Posterior vena cava (tissue), 2 donors: ENCODE results near the gene CLEC16A. TPM values are rescaled to one million over a fixed set of nuclear protein-coding genes. Genes with fewer than 3 reads are reported as not detected.

Experiments used
- DNase-seq: peaks from one replicate; pipeline ENCODE4 v3.0.0-alpha.2; 2020; ENCODE audit warnings: low spot score
- intact Hi-C, 2 donors: fragments of 100-400 bp; cut with DNase I; formaldehyde crosslinking; loops; one replicate each; pipeline versions ENCODE4 v1.14.1 to v1.14.2; 2022 to 2023
- total RNA-seq, 2 donors: library from RNA; stranded (reverse); fragmentation: NEBNext Ultra II Directional; extraction: Animal tissue kit (Norgen Biotek cat#: 25700); gene quantifications; one replicate each; pipeline ENCODE4 v1.2.1, GENCODE V29; 2021
- donor health status: DM: yes; HTN: yes; CAD: no.
- donor health status: DM: yes; HTN: yes; CAD: no.

The CLEC16A gene
- total RNA-seq, 2 donors from 2014 or later = 19.4 to 20.1 TPM

GRCh38 chr16:11200592-11200991, 256.2 kb downstream of the CLEC16A start:
- intact Hi-C loops = no loop called here
- DNase-seq = no peak

GRCh38 chr16:11201498-11202259, 257.3 kb downstream of the CLEC16A start:
- intact Hi-C loops = no loop called here
- DNase-seq = no peak

GRCh38 chr16:11202260-11203091, 258.1 kb downstream of the CLEC16A start:
- intact Hi-C loops = no loop called here
- no peak for DNase-seq

GRCh38 chr16:11203111-11203623, 258.8 kb downstream of the CLEC16A start:
- intact Hi-C loops = no loop called here

GRCh38 chr16:11204513-11205047, 260.2 kb downstream of the CLEC16A start:
- intact Hi-C loops = no loop called here
- DNase-seq = no peak

More at GRCh38 chr16:11203111-11203623, 258.8 kb downstream of the CLEC16A start:
- DNase-seq = no peak

- intact Hi-C loops = no loop called here
- DNase-seq = no peak
Measured at GRCh38 chr16:11205065-11205699, 260.8 kb downstream of the CLEC16A start.

GRCh38 chr16:11205754-11206581, 261.6 kb downstream of the CLEC16A start:
- no peak for DNase-seq
- intact Hi-C loops = no loop called here

GRCh38 chr16:11207646-11208045, 263.3 kb downstream of the CLEC16A start:
- DNase-seq = no peak
- intact Hi-C loops = no loop called here

- DNase-seq = no peak
- intact Hi-C loops = no loop called here
Measured at GRCh38 chr16:11208916-11209665, 264.7 kb downstream of the CLEC16A start.

- intact Hi-C loops = no loop called here
- no peak for DNase-seq
Measured at GRCh38 chr16:11210260-11210659, 265.9 kb downstream of the CLEC16A start.

GRCh38 chr16:11211061-11211976, 267.0 kb downstream of the CLEC16A start:
- DNase-seq = no peak
- intact Hi-C loops = no loop called here

- intact Hi-C loops = no loop called here
- no peak for DNase-seq
Measured at GRCh38 chr16:11211977-11212797, 267.8 kb downstream of the CLEC16A start.

- intact Hi-C loops = no loop called here
- no peak for DNase-seq
Measured at GRCh38 chr16:11212798-11213196, 268.4 kb downstream of the CLEC16A start.

- DNase-seq = no peak
- intact Hi-C loops = no loop called here
Measured at GRCh38 chr16:11213373-11213772, 269.0 kb downstream of the CLEC16A start.

GRCh38 chr16:11213799-11214198, 269.4 kb downstream of the CLEC16A start:
- DNase-seq = no peak
- intact Hi-C loops = no loop called here

GRCh38 chr16:11215935-11216556, 271.7 kb downstream of the CLEC16A start:
- intact Hi-C loops = no loop called here
- no peak for DNase-seq
